Lower leg skin (tissue), 3 donors: ENCODE results near the gene ANO10.

Experiments used
- POLR2A ChIP-seq, 2 donors: fragments of 450-650 bp; IDR thresholded peaks; one replicate each; pipeline ENCODE4 v1.6.1; 2016 to 2017; ENCODE audit warnings: antibody characterized with exemption in 2 of 2, mild to moderate bottlenecking in 1 of 2, moderate library complexity in 1 of 2
- TF ChIP-seq, protein P1 (sequence below), 3 donors: fragments of 450-650 bp; IDR thresholded peaks; one replicate each; pipeline ENCODE4 v1.5.1; 2016; ENCODE audit warnings: antibody characterized with exemption in 3 of 3, mild to moderate bottlenecking in 3 of 3, moderate library complexity in 2 of 3

- TF ChIP-seq, protein P1, sequence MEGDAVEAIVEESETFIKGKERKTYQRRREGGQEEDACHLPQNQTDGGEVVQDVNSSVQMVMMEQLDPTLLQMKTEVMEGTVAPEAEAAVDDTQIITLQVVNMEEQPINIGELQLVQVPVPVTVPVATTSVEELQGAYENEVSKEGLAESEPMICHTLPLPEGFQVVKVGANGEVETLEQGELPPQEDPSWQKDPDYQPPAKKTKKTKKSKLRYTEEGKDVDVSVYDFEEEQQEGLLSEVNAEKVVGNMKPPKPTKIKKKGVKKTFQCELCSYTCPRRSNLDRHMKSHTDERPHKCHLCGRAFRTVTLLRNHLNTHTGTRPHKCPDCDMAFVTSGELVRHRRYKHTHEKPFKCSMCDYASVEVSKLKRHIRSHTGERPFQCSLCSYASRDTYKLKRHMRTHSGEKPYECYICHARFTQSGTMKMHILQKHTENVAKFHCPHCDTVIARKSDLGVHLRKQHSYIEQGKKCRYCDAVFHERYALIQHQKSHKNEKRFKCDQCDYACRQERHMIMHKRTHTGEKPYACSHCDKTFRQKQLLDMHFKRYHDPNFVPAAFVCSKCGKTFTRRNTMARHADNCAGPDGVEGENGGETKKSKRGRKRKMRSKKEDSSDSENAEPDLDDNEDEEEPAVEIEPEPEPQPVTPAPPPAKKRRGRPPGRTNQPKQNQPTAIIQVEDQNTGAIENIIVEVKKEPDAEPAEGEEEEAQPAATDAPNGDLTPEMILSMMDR (IDR thresholded peaks at IDR 0.05) = no peak
- no peak for TF ChIP-seq POLR2A (IDR thresholded peaks at IDR 0.05)
These were observed 22.6 kb upstream of the ANO10 start for GRCh38 chr3:43644443-43644842.
